LHCN-M2 (cell line): ENCODE data around the gene IVNS1ABP. TPM values are rescaled to one million over a fixed set of nuclear protein-coding genes. Genes with fewer than 3 reads are reported as not detected.

ENCODE experiments used
- DNase-seq: peaks from one replicate; pipeline ENCODE4 v3.0.0-alpha.2; 2012; ENCODE audit warnings: low read depth
- total RNA-seq: library from RNA; depleted of rRNA; stranded (reverse); fragments of >200 nt; gene quantifications from 2 replicates; pipeline ENCODE4 v1.2.3, GENCODE V29; 2014

Gene IVNS1ABP
- total RNA-seq, 1 experiment from 2014 or later: 73.6 TPM

GRCh38 chr1:185293967-185294542 is 23.0 kb downstream of the IVNS1ABP start:
- DNase-seq: no peak

DNA sequence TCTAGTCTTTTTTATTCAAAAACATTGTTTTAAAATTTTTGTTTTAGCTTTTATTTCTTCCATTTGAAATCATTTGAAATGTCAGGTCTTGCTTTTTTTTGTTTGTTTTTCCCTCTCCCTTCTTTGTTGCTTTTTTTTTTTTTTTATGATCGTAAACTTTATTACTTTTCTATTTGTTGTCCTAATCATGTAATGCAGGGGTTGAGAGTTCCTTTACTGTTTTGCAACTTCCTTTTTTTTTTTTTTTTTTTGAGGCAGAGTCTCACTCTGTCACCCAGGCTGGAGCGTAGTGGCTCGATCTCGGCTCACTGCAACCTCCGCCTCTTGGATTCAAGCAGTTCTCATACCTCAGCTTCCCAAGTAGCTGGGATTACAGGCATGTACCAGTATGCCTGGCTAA is 24.8 kb downstream of the IVNS1ABP start:
- DNase-seq: no peak

DNA sequence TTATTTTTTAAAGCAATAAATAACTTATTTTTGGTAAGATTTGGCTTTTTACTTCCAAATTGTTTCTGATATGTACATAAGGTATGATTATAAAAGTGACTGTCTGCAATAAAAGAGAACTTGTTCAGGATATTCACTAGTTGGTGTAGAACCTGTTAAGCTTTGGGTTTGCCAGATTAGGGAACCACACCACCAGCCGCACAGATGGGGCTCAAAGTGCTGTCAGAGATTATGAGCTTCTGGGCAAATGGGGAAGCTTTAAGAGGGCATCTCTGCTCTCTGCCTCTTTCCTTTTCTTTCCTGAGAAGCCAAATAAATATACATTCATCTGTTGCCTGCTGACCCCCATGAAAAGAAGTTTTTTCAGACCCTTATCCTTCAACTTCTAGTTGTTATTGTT is 25.4 kb downstream of the IVNS1ABP start:
- DNase-seq: no peak

DNA sequence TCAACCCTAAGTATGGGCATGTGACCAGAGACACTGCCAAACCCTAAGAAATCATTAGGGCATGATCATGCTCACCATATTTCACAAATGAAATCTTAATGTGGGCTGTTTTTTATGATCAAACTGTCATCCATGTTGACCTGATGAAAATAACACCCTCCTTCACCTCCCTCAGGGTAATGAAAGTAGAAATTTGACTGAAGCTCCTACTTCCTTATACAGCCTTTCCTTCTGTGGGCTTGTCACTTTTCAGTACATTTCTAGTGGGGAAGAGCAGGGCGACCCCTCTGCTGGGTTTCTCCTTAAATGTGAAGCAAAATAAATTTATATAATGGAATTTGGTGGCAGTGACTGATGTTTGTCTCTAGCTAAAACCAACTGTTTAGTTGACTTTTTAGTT is 25.9 kb downstream of the IVNS1ABP start:
- DNase-seq: no peak

- no peak for DNase-seq
These were observed 27.2 kb downstream of the IVNS1ABP start for GRCh38 chr1:185289880-185290279.

GRCh38 chr1:185288435-185288834 is 28.6 kb downstream of the IVNS1ABP start:
- DNase-seq: no peak

GRCh38 chr1:185287451-185287850 is 29.6 kb downstream of the IVNS1ABP start:
- DNase-seq: no peak

DNA sequence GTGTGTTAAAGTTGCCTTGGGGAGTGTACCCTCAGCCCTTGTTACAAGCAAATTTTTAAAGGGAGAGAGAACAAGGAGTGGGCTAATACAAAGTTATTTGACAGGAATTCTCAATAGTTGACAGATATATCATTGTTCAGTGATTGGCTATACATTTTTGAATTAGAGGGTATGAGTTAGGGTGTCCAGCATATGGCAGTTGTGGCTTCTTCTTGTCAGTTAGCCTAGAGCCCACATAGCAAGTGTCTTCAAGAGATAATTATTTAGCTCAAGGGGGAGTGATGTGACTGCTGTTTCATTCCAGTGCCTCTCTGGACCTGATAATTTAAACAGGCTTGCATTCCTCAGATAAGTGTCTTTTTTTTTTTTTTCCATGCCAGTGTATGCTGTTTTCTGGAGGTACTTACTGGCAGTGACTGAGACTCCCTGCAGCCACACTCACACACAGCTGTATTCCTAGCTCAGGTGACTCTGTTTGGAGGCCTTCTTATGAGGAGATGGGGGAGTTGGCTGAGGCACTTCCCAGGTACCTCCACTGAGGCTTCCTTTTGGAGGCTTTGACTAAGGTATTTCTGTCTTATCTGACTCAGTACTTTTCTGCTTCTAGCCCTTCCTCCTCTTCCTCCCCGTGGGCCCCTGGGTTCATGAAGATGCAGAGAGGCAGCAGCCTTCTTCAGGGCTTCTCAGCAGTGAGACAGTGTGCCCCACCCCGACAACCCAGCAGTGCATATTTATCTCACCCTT is 32.3 kb downstream of the IVNS1ABP start:
- DNase-seq: no peak

GRCh38 chr1:185284116-185284515 is 32.9 kb downstream of the IVNS1ABP start:
- no peak for DNase-seq

DNA sequence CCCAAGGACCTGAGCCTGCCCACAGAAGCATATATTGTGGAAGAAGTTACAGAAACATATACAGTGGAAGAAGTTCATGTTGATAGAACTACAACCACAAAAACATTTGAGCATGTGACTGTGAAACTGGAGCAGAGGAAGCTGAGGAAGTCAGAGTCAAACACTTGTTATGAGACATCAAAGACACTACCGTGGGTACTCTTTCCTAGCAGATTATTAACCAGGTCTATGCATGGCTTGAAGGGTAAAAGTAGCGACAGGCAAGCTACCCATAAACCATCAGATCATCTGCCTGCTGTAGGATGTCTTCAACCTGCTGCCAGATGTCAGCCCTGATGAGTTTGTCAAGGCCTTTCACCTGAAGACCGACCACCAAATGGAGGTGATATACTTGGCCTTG is 35.8 kb downstream of the IVNS1ABP start:
- no peak for DNase-seq

- DNase-seq: no peak
These were observed 36.5 kb downstream of the IVNS1ABP start for GRCh38 chr1:185280589-185280988.

- DNase-seq: peak; percentile 77
These were observed 37.5 kb downstream of the IVNS1ABP start for GRCh38 chr1:185279571-185279970.

DNA sequence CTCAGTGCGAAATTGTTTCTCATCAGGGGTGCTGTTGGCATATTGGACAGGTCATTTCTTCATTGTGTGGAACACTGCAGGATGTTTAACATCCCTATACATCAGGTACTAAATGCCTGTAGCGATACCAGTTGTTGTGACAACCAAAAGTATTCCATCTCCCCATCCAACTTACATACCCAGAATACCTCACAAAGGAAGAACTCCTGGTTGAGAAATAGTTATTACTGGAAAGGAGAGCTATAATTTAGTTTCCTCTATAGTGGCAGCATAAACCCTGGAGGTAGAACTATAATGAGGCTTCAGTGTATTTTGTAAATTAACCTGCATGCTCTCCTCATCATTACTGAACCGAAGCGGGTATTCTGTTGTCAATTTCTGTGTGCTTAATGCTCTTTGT is 45.1 kb downstream of the IVNS1ABP start:
- DNase-seq: no peak

- no peak for DNase-seq
These were observed 48.7 kb downstream of the IVNS1ABP start for GRCh38 chr1:185268352-185268751.

GRCh38 chr1:185267701-185268100 is 49.3 kb downstream of the IVNS1ABP start:
- DNase-seq: no peak

- no peak for DNase-seq
These were observed 49.7 kb downstream of the IVNS1ABP start for GRCh38 chr1:185267301-185267700.

DNA sequence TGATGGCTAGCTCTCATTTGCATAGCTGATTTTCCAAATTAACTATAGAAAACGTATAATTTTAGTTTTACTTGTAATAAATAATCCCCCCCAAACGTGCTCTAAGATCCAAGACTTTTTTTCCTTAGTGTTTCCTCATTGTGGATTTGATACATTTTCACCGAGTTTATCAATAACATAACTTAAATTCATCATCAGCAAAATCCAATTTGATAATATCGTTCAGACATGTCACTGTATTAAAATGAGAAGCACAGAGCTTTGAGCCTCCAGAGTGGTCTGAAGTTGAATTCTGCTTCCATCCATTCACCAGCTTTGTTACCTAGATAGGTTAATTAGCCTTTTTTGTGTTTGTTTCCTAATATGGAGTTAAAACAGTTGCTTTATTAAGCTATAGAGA is 51.7 kb downstream of the IVNS1ABP start:
- DNase-seq: no peak

DNA sequence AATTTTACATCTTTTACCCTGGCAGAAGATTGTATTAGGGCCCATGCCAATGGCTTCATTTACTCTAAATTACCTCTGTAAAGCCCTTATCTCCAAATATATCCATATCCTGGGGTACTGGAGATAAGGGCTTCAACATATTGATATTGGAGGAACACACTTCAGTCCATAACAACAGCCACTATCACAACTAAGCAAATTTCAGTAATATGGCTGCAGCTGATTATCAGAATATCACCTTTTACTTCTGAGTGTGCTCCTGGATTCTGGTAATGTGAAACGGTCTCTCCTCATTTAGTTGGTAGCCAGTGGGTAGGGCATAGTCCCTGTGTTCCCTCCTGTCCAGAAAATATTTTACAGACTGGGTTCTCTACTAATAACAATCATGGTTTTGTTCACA is 53.3 kb downstream of the IVNS1ABP start:
- DNase-seq: no peak

GRCh38 chr1:185263292-185263691 is 53.8 kb downstream of the IVNS1ABP start:
- no peak for DNase-seq

- DNase-seq: no peak
These were observed 54.9 kb downstream of the IVNS1ABP start for GRCh38 chr1:185262151-185262550.

GRCh38 chr1:185260611-185261010 is 56.4 kb downstream of the IVNS1ABP start:
- DNase-seq: peak; percentile 10

DNA sequence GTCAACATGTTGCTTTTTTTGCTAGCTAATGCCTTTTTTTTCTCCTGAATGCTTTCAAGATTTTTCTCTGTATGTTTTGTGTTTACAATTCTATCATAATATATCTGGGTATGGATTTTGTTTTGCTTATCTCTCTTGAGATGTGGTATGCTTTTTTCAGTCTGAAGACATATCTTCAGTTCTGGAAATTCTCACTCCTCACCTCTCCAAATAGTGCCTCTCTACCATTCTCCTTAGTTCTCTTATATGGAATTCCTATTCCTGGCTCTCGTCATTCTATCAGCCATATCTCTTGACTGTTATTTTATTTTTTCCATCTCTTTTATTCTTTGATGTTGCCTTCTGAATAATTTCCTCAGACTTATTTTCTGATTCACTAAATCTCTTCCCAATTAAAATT is 58.4 kb downstream of the IVNS1ABP start:
- DNase-seq: no peak

GRCh38 chr1:185257950-185258208 is 59.2 kb downstream of the IVNS1ABP start:
- peak; percentile 37 for DNase-seq
